NT2/D1 (cell line): Measurements from ENCODE around the gene CDC42BPG.

Source experiments
- SUZ12 ChIP-seq: IDR thresholded peaks from 2 replicates; pipeline ENCODE4 v1.6.1; 2011; ENCODE audit not compliant: insufficient read length, insufficient read depth; ENCODE audit errors: extremely low read depth
- YY1 ChIP-seq: IDR thresholded peaks from 2 replicates; pipeline ENCODE4 v1.6.1; 2011; ENCODE audit not compliant: insufficient read length, insufficient read depth
- ZNF274 ChIP-seq: IDR thresholded peaks from 2 replicates; pipeline ENCODE4 v1.6.1; 2011; ENCODE audit warnings: mild to moderate bottlenecking, low read depth, low read length

DNA sequence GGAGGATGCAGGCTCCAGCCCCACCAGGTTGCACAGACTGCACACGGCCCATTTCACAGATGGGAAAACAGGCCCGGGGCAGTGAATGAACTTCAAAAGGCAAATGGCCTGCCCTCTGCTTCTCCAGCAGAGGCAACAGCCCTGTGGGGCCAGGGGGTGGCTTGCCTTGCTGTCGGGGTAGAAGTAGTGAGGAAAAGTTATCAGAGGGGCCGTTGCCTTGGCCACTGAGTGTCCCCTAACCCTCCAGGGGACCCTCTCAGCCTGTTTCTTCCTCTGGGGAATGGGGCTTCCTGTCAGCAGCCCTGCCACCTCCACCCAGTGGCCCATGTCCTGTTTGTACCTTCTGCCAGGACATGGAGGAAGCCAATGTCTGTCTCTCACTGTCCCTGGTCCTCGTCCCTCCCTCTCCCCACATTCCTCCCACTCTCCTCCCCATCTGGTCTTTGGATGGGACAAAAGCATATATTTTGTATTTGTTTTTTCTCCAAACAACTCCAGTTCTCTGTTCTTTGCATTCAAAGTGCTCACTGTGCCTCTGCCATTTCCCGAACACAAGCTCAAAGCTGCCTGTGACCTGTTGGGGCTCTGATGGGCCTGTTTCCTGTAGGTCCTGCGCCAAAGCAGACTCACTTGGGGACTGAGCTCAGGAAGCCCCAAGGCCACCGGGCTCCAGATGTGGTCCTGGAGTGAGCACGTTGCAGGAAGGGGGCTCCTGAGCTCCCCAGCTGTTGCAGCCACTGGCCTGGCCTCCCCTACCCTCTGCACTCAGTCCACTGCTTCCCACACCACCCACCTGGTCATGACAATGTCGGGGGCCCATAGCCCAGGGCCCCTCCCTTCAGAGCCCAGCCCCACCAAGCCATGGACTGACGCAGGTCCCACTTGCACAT lies 50.9 kb downstream of the CDC42BPG start:
- TF ChIP-seq YY1 (no peak), SUZ12 (no peak), ZNF274 (no peak)
